Left lung (tissue), 10 donors: Measurements from ENCODE around the gene TPST2. TPM values are rescaled to one million over a fixed set of nuclear protein-coding genes. Genes with fewer than 3 reads are reported as not detected.

Source experiments
- ATAC-seq: fragments of 200-7000 bp; cut with Tn5 transposase; one replicate; pipeline ENCODE4 v1.9.1; 2020; ENCODE audit warnings: moderate library complexity
- DNase-seq, 4 donors: peaks; one replicate each; pipeline ENCODE4 v3.0.0-alpha.2; 2013 to 2020
- H3K27ac ChIP-seq, 2 donors: fragments of 200-600 bp; sonication (generic) in 1 of 2; one replicate each; pipeline versions ENCODE4 v1.5.0 to v1.8.0; 2020 to 2021
- H3K27me3 ChIP-seq, 2 donors: fragments of 200-600 bp; sonication (generic) in 1 of 2; one replicate each; pipeline versions ENCODE4 v1.5.0 to v1.8.0; 2020 to 2021
- H3K36me3 ChIP-seq, 2 donors: fragments of 200-600 bp; sonication (generic) in 1 of 2; one replicate each; pipeline versions ENCODE4 v1.5.0 to v1.8.0; 2020 to 2021
- H3K4me1 ChIP-seq, 2 donors: fragments of 200-600 bp; one replicate each; pipeline ENCODE4 v1.8.0; 2021
- H3K4me3 ChIP-seq, 2 donors: fragments of 200-600 bp; sonication (generic) in 1 of 2; one replicate each; pipeline versions ENCODE4 v1.5.0 to v1.8.0; 2020 to 2021; ENCODE audit warnings: mild to moderate bottlenecking in 1 of 2
- H3K9me3 ChIP-seq, 2 donors: fragments of 200-600 bp; sonication (generic) in 1 of 2; one replicate each; pipeline versions ENCODE4 v1.5.0 to v1.8.0; 2020 to 2021
- CTCF ChIP-seq, 2 donors: fragments of 200-600 bp; sonication (generic) in 1 of 2; IDR thresholded peaks; one replicate each; pipeline versions ENCODE4 v1.5.0 to v1.8.0; 2021; ENCODE audit warnings: antibody characterized with exemption in 2 of 2
- intact Hi-C, 2 donors: fragments of 100-400 bp; cut with DNase I; formaldehyde crosslinking; loops; one replicate each; pipeline versions ENCODE4 v1.11.2 to v1.14.2; 2022
- polyA plus RNA-seq, 6 donors: library from polyadenylated mRNA; unstranded; fragments of 120-200 nt; gene quantifications; one replicate each; pipeline ENCODE4 v1.2.1, GENCODE V29; 2013; ENCODE audit not compliant: insufficient read length in 6 of 6
- total RNA-seq, 2 donors: library from RNA; stranded (reverse); fragmentation: NEBNext Ultra II Directional; extraction: Animal tissue kit (Norgen Biotek cat#: 25700); gene quantifications; one replicate each; pipeline ENCODE4 v1.2.1, GENCODE V29; 2021
- donor health status: DM: no; HTN: yes; CAD: no.
- donor health status: DM: no; HTN: no; CAD: no.

Gene TPST2
- total and polyA plus RNA-seq, 8 donors = 23.3 to 69.0 (median 29.0) TPM

- Histone ChIP-seq H3K27me3 (no peaks in the 10 kb centered on the region), H3K4me1 (peaks cover 19 to 55% of the 10 kb centered on the region in 2 donors), H3K9me3 (no peaks in the 10 kb centered on the region), H3K27ac (no peak overlapping the region), H3K4me3 (no peak overlapping the region), H3K36me3 (peaks cover 0 to 31% of the 10 kb centered on the region in 2 donors)
- ATAC-seq = no peak
- DNase-seq = no peak
- TF ChIP-seq CTCF (IDR thresholded peaks at IDR 0.05) = no peak
- intact Hi-C loops = no loop called here
Observed at GRCh38 chr22:26545827-26546226, 44.1 kb downstream of the TPST2 start.

GRCh38 chr22:26545385-26545784, 44.5 kb downstream of the TPST2 start:
- DNase-seq (no peak), ATAC-seq (peak; percentile 40)
- intact Hi-C loops = no loop called here
- peaks cover 15 to 55% of the 10 kb centered on the region in 2 donors for H3K4me1 ChIP-seq
- TF ChIP-seq CTCF (IDR thresholded peaks at IDR 0.05) = no peak
- H3K27ac ChIP-seq = peak overlapping the region in 1 of 2 donors; percentile 4
- H3K27me3 ChIP-seq = no peaks in the 10 kb centered on the region
- peaks cover 0 to 35% of the 10 kb centered on the region in 2 donors for H3K36me3 ChIP-seq
- no peaks in the 10 kb centered on the region for H3K9me3 ChIP-seq
- H3K4me3 ChIP-seq = no peak overlapping the region

GRCh38 chr22:26544489-26544888, 45.4 kb downstream of the TPST2 start:
- ATAC-seq (no peak), DNase-seq (no peak)
- no peak for TF ChIP-seq CTCF (IDR thresholded peaks at IDR 0.05)
- no peaks in the 10 kb centered on the region for H3K27me3 ChIP-seq
- H3K4me1 ChIP-seq = peaks cover 10 to 55% of the 10 kb centered on the region in 2 donors
- no peaks in the 10 kb centered on the region for H3K9me3 ChIP-seq
- no peak overlapping the region for H3K4me3 ChIP-seq
- H3K27ac ChIP-seq = peak overlapping the region in 1 of 2 donors; percentile 4
- intact Hi-C loops = no loop called here
- H3K36me3 ChIP-seq = peaks cover 0 to 44% of the 10 kb centered on the region in 2 donors

- ATAC-seq = peak; percentile 42
Observed at GRCh38 chr22:26542831-26543230, 47.1 kb downstream of the TPST2 start.

More at GRCh38 chr22:26542831-26543230, 47.1 kb downstream of the TPST2 start:
- Histone ChIP-seq H3K4me1 (peaks cover 10 to 42% of the 10 kb centered on the region in 2 donors), H3K4me3 (no peak overlapping the region), H3K9me3 (no peaks in the 10 kb centered on the region), H3K27me3 (no peaks in the 10 kb centered on the region), H3K36me3 (peaks cover 0 to 61% of the 10 kb centered on the region in 2 donors), H3K27ac (peak overlapping the region in 1 of 2 donors; percentile 31)
- TF ChIP-seq CTCF (IDR thresholded peaks at IDR 0.05) = no peak
- intact Hi-C loops = no loop called here
- DNase-seq = peak in 1 of 4 donors; percentile 46
